Left ventricle myocardium inferior (tissue), 1 donor: ENCODE data around the gene SLC2A3. TPM values are rescaled to one million over a fixed set of nuclear protein-coding genes. Genes with fewer than 3 reads are reported as not detected.
"Not testable (repeated sequence)": the region's sequence is repeated elsewhere in the genome, so short reads cannot be mapped to it uniquely, and the experiment has no call there.

ENCODE experiments used
- DNase-seq: peaks from one replicate; pipeline ENCODE4 v3.0.0-alpha.2; 2020
- H3K27ac ChIP-seq: fragments of 200-600 bp; replicated peaks from 2 replicates; pipeline ENCODE4 v1.8.0; 2021
- H3K27me3 ChIP-seq: fragments of 200-600 bp; 2 replicates; pipeline ENCODE4 v1.8.0; 2021; ENCODE audit warnings: low read depth
- H3K36me3 ChIP-seq: fragments of 200-600 bp; 2 replicates; pipeline ENCODE4 v1.8.0; 2021
- H3K4me1 ChIP-seq: fragments of 200-600 bp; 2 replicates; pipeline ENCODE4 v1.8.0; 2021
- H3K4me3 ChIP-seq: fragments of 200-600 bp; 2 replicates; pipeline ENCODE4 v1.8.0; 2021; ENCODE audit warnings: mild to moderate bottlenecking, moderate library complexity
- H3K9me3 ChIP-seq: fragments of 200-600 bp; replicated peaks from 2 replicates; pipeline ENCODE4 v1.8.0; 2021
- intact Hi-C: fragments of 100-400 bp; cut with micrococcal nuclease; formaldehyde crosslinking; loops from one replicate; pipeline ENCODE4 v1.11.0; 2022
- total RNA-seq: library from RNA; stranded (reverse); fragmentation: NEBNext Ultra II Directional; extraction: Animal tissue kit (Norgen Biotek cat#: 25700); gene quantifications from one replicate; pipeline ENCODE4 v1.2.1, GENCODE V29; 2021
- TF ChIP-seq, protein P1 (sequence below): fragments of 200-600 bp; IDR thresholded peaks from 2 replicates; pipeline ENCODE4 v1.8.0; 2021; ENCODE audit warnings: antibody characterized with exemption, mild to moderate bottlenecking, borderline replicate concordance
- donor health status: DM: no; HTN: yes; CAD: no; lungs with severe emphysema.

SLC2A3 gene
- total RNA-seq, 1 donor from 2014 or later: 13.7 TPM

DNA sequence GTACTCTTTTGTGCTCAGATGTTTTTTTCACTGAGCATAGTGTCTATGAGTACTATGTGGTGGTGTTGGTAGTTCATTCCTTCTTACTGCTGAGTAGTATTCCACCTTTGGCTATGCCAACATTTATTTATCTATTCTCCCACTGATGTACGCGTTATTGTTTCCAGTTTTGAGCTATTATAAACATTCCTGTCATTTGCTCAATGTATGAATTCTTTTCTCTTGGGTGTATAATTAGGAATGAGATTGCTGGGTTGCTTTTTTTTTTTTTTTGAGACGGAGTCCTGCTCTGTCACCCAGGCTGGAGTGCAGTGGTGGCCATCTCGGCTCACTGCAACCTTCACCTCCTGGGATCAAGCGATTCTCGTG is 37.5 kb upstream of the SLC2A3 start:
- TF ChIP-seq, protein P1, sequence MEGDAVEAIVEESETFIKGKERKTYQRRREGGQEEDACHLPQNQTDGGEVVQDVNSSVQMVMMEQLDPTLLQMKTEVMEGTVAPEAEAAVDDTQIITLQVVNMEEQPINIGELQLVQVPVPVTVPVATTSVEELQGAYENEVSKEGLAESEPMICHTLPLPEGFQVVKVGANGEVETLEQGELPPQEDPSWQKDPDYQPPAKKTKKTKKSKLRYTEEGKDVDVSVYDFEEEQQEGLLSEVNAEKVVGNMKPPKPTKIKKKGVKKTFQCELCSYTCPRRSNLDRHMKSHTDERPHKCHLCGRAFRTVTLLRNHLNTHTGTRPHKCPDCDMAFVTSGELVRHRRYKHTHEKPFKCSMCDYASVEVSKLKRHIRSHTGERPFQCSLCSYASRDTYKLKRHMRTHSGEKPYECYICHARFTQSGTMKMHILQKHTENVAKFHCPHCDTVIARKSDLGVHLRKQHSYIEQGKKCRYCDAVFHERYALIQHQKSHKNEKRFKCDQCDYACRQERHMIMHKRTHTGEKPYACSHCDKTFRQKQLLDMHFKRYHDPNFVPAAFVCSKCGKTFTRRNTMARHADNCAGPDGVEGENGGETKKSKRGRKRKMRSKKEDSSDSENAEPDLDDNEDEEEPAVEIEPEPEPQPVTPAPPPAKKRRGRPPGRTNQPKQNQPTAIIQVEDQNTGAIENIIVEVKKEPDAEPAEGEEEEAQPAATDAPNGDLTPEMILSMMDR: no peak
- H3K36me3 ChIP-seq: no peaks in the 10 kb centered on the region
- peaks cover 13% of the 10 kb centered on the region for H3K27me3 ChIP-seq
- DNase-seq: no peak
- H3K27ac ChIP-seq: no peak overlapping the region
- no peaks in the 10 kb centered on the region for H3K9me3 ChIP-seq
- intact Hi-C loops: no loop called here
- peaks cover 28% of the 10 kb centered on the region for H3K4me1 ChIP-seq
- no peak overlapping the region for H3K4me3 ChIP-seq

DNA sequence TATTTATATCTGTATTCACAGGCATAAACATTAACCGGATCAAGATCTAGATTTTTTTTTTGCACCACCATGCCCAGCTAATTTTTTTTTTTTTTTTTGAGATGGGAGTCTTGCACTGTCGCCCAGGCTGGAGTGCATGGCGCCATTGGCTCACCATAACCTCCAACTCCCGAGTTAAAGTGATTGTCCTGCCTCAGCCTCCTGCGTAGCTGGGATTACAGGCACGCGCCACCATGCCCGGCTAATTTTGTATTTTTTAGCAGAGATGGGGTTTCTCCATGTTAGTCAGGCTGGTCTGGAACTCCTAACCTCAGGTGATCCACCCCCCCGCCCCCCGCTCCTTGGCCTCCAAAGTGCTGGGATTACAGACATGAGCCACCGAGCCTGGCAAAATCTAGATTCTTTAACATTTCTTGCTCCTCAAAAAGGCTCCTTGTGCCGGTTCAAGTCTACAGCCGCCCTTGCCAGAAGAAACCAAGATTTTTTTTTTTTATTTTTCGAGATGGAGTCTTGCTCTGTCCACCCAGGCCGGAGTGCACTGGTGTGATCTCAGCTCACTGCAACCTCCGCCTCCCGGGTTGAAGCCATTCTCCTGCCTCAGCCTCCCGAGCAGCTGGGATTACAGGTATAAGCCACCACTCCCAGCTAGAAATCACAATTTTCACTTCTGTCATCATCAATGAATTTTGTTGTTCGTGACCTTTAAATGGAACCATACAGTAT is 36.9 kb upstream of the SLC2A3 start:
- Histone ChIP-seq H3K36me3 (no peaks in the 10 kb centered on the region), H3K27me3 (peaks cover 16% of the 10 kb centered on the region), H3K27ac (peak overlapping the region; percentile 51), H3K4me3 (no peak overlapping the region), H3K9me3 (no peaks in the 10 kb centered on the region), H3K4me1 (peaks cover 28% of the 10 kb centered on the region)
- intact Hi-C loops: no loop called here
- DNase-seq: no peak
- TF ChIP-seq, protein P1: no peak

DNA sequence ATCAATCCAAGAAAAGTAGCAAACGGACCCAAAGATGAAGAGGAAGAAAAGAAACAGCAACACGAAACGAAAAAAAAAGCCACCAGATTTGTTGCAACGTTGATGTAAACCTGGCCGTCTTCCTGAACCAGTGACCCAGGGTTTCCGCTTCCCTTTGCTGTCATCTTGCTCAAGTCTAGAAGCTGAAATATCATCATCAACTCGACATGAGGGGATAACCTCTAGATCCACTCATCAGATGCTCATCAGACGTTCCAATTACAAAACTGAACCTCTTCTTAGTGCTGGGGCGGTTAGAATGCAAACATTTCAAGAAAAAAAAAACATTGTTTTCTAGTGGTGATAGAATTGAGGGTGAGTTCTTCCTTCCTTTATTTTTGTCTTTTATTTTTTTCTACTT is 36.3 kb upstream of the SLC2A3 start:
- H3K9me3 ChIP-seq, DNase-seq, intact Hi-C loops, H3K4me3 ChIP-seq, H3K36me3 ChIP-seq: not testable (repeated sequence)
- Histone ChIP-seq H3K27ac (peak overlapping the region; percentile 51), H3K27me3 (peaks cover 20% of the 10 kb centered on the region), H3K4me1 (peaks cover 28% of the 10 kb centered on the region)

DNA sequence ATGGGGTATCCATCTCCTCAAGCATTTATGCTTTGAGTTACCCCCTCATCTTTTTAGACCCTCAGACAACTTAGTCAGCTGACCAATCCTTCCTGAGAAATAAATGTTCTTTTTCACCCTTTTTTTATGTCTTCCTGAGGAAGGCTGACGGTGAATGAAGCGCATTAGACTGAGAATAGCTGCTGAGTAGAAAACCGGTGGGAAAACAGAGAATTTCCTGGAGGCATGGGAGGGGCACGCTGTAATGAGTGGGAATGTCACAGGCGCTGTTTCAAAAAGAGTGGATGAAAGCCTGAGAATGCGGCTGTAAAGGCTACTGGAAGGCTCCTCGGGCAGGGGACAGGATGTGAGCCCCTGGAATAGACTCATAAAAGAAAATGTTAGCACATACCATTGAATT is 35.8 kb upstream of the SLC2A3 start:
- H3K4me3 ChIP-seq: peak overlapping the region; percentile 74
- H3K27me3 ChIP-seq: peaks cover 20% of the 10 kb centered on the region
- H3K36me3 ChIP-seq, H3K9me3 ChIP-seq, intact Hi-C loops, DNase-seq: not testable (repeated sequence)
- H3K27ac ChIP-seq: peak overlapping the region; percentile 95
- H3K4me1 ChIP-seq: peaks cover 28% of the 10 kb centered on the region

DNA sequence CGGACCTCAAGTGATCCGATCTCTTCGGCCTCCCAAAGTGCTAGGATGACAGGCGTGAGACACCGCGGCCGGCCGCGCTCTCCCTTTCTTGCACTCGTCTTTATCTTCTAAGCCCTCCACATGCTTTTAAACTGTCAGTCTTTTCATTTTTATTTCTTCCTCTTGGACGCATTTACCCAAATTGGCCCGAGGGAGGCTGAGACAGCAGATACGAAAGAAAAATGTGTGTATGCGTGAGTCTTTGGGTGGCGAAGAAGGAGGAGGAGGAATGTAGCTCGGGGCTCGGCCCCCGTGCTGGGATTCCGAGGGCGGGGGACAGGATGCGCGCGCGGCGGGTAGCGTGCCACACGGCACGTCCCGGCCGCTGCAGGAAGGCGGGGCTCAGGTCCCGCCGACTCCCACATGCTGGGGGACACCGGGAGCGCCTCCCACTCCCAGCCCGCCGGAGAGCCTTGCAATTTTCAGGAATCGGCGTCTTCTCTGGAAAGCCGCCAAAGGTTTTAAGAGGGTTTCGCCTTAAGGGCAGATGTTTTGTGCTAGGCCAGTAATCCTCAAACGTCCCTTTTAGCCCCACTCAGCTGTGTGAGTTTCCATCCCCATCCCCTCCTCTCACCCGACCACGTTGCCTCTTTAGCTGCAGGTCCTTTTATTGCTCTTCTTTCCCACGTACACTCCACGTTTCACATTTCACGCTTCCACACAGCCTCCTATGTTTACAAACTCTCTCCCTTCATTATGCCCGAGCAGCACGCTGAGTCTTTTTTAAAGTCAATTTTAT is 34.7 kb upstream of the SLC2A3 start:
- intact Hi-C loops: no loop called here
- Histone ChIP-seq H3K27ac (peak overlapping the region; percentile 95), H3K4me1 (peaks cover 28% of the 10 kb centered on the region), H3K27me3 (peaks cover 20% of the 10 kb centered on the region), H3K36me3 (no peaks in the 10 kb centered on the region), H3K9me3 (no peaks in the 10 kb centered on the region), H3K4me3 (peak overlapping the region; percentile 74)
- TF ChIP-seq, protein P1: peak; percentile 16
- peak; percentile 88 for DNase-seq

DNA sequence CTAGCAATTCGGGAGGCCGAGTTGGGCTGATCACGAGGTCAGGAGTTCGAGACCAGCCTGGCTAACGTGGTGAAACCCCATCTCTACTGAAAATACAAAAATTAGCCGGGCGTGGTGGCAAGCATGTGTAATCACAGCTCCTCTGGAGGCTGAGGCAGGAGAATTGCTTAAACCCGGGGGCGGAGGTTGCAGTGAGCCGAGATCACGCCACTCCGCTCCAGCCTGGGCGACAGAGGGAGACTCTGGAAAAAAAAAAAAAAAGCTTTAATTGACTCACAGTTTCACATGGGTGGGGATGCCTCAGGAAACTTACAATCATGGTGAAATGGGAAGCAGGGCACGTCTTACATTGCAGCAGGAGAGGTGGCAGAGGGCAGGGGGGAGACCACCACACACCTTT is 30.6 kb upstream of the SLC2A3 start:
- no peak for DNase-seq
- intact Hi-C loops: no loop called here

DNA sequence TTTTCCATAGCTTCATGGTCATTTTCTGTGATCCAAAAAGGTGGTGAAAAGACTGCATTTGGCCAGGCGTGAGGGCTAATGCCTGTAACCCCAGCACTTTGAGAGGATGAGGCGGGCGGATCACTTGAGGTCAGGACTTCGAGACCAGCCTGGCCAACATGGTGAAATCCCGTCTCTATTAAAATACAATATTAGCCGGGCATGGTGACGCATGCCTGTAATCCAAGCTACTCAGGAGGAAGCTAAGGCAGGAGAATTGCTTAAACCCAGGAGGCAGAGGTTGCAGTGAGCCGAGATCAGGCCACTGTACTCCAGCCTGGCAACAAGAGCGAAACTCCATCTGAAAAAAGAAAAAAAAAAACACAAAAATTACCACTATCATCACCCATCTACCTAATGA is 28.7 kb upstream of the SLC2A3 start:
- intact Hi-C loops: not testable (repeated sequence)

More for the DNA sequence above, 30.6 kb upstream of the SLC2A3 start:
- Histone ChIP-seq H3K36me3 (no peaks in the 10 kb centered on the region), H3K4me1 (peaks cover 28% of the 10 kb centered on the region), H3K27me3 (peaks cover 20% of the 10 kb centered on the region), H3K27ac (no peak overlapping the region), H3K9me3 (no peaks in the 10 kb centered on the region), H3K4me3 (no peak overlapping the region)
- TF ChIP-seq, protein P1: no peak

More for the DNA sequence above, 28.7 kb upstream of the SLC2A3 start:
- H3K9me3 ChIP-seq, DNase-seq, H3K27ac ChIP-seq, H3K36me3 ChIP-seq, H3K4me3 ChIP-seq: not testable (repeated sequence)
- peaks cover 12% of the 10 kb centered on the region for H3K27me3 ChIP-seq
- peaks cover 19% of the 10 kb centered on the region for H3K4me1 ChIP-seq
